DMS153 (cell line): ENCODE measurements around the gene WASF2.
"Not testable (repeated sequence)": the region's sequence is repeated elsewhere in the genome, so short reads cannot be mapped to it uniquely, and the experiment has no call there.

Experiments
- DNase-seq: peaks from one replicate; lab custom pipeline; 2025; lab: John Stamatoyannopoulos, UW

The WASF2 gene

DNA sequence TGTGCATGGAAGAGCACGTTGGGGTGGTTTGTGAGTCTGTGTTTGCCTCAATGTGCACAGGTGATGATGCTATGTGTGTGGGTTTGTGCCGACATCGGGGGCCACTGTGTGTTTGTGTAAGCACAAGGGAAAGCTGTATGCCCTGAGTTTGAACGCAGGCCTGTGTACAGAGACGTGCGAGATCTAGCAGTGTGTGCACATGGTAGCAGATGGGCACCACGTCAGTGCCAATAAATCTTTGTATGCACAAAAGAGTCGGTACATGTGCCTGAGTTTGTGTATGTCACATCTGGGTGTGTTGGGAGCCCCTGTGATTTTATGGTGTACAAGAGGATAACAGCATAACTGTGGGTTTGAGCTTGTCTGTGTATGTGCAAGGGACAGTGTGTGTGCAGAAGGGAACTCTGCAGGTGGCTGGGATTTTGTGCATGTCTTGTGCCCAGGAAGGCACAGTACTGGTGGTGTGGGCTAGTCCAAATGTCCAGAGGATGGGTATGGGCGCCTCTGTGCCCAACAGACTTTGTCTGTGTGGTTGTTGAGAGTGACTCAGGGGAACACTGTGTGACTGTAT, 32.0 kb upstream of the WASF2 start:
- no peak for DNase-seq

DNA sequence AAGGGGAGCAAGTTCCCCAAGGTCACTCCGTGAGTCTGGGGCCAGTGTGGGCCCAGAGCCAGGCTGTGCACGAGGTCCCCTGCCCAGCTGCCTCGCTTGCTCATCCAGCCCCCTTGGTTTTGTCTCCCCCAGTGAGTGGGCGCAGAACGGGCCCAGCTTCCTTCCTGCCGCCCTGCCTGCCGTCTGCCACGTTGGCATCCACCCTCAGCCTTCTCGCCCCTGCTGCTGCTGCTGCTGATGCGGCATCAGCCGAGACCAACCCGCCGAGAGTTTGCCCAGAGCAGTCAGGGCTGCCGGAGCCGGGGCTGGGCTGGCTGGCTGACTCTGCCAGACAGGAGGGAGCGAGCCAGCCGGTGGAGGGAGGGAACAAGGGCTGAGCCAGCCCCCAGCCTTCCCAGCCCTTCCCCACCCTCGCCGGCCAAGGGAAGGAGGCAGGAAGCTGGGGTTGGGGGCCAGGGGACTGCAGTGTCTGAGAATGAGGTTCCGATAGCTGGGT, 31.4 kb upstream of the WASF2 start:
- no peak for DNase-seq

DNA sequence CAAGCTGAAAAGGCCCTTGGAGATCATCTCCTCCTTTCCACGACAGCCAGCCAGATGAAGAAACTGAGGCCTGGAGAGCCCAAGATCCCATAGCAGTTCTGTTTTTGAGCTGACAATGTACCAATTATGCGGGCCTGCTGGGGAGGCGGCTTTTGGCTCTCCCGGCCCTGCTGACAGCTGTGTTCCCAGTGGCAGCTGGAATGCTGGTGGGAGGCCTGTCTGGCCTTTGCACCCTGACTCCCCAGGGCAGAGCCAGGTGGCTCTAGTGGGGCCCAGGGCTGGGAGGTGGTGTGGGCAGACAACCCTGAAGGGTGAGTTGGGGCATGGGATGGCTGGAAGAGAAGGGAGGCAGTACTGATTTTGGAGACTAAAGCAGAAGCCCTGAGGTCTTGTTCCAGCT, 30.7 kb upstream of the WASF2 start:
- no peak for DNase-seq

DNA sequence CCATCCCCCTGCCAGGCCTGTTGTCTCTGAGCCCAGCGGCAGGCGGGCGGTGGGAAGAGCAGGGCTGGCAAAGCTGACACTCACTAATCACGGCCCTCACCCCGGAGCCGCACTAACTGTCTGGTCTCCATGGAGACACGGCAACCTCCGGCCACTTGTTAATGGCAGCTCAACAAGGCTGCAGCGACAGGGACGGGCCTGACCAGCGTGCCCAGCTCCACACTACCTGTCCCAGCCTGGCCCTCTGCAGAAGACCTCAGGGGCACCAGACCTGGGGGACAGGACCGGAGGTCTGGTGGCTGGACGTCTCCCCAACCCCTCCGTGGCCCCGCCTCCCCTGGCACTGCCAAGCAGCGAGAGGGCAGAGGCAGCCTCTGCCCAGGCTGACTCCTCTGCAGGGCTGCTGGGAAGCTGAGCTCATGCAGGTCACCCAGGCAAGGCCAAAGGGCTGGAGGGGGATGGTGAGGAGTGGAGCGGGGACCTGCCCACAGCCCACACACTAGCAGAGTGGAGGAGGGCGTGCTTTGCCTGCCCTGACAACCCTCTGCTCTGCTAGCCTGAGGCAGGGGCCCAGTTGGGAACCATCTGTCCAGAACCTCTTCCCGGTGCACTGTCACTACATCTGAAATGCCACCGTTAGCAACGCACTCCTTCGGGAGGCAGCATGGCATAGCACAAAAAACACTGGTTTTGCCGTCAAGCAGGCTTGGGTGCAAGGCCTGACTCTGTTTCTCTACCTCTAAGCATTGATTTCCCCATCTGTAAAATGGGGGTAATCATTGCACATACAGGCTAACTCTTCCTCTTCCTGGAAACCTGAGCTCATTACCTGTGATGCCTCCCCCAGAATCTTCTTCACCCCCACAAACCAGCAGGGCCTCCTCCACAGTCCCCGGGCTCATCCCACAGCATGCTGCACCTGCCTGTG, 29.6 kb upstream of the WASF2 start:
- DNase-seq, result peak; percentile 51

DNA sequence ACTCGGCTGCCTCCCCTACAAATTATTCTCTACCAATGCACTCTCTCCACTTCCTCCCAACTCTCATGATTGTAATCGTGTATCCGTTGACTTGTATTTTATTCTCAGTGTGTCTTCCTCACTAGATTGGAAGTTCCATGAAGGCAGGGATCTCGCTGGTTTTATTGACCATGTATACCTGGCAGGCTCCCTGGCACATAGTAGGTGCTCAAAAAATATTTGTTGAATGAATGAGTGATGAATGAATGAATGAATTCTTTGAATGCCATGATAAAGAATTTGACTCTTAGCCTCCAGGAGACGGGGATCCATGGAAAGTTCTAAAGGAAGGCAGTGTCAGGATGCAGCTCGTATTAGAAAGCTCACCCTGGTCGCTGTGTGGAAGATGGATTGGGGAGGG, 28.8 kb upstream of the WASF2 start:
- DNase-seq, result no peak

DNA sequence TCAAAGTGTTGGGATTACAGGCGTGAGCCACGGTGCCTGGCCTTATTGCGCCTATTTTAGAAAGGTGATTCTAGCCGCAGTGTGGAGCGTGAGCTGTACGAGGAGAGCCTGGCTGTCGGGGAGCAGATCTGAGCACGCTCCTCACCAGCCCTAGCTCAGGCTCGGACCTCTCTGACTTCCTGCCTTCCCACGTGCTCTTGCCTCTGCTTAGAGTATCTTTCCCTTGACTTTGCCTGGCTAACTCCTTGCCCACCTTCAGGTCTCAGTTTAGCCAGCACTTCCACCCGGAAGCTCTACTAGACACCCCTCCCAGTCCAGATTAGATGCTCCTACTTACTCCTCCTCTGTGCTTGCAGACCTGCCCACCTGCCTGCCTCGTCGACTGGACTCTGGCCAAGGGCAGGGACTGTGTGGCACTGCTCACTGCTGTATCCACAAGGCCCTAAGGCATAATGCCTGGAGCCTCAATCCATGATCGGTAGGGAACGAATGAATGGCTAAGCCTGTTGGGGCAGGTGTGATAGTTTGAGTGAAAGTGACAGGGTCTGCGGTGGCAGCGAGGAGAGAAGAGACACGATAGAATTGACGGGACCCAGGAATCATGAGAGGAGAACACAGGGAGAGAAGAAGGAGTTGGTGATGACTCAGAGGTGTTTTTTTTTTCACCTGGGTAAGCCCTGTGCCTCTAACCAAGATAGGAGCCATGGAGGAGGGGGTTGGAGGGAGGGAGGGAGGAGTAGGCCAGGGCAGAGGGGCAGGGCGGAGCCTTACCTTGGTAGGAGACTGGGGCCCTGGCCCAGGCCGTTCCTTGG, 28.1 kb upstream of the WASF2 start:
- DNase-seq, result no peak

DNA sequence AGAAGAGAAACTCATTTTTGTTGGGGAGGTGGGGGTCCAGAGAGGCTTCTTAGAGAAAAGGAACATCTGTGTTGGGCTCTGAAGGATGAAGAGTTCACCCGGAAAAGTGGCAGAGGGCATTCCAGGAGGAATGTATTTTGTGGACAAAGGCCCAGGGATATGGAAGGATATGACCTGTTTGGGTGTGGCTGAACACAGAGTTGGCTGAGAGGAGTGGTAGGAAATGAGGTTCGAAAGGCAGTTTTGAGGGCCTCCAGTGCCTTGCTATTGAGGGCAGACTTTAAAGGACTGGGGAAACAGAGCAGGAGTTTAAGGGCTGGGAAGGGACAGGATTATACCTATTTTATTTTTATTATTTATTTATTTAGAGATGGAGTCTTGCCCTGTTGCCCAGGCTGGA, 27.3 kb upstream of the WASF2 start:
- DNase-seq, result no peak

DNA sequence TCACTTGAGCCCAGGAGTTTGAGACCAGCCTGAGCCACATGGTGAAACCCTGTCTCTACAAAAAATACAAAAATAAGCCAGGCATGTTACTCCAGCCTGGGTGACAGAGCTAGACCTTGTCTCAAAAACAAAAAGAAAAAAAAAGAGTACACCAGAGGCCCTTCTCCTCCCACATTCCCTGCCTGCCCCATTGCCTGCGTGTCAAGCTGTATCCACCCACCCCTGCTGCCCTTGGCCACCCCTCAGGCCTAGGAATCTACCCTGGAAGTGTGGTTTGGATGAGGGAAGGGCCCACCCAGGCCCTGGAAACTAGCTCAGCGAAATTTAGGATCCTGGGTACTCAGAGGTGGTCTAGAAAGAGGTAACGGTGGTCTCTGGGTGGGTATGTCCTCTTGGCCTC, 25.7 kb upstream of the WASF2 start:
- DNase-seq, result no peak

DNA sequence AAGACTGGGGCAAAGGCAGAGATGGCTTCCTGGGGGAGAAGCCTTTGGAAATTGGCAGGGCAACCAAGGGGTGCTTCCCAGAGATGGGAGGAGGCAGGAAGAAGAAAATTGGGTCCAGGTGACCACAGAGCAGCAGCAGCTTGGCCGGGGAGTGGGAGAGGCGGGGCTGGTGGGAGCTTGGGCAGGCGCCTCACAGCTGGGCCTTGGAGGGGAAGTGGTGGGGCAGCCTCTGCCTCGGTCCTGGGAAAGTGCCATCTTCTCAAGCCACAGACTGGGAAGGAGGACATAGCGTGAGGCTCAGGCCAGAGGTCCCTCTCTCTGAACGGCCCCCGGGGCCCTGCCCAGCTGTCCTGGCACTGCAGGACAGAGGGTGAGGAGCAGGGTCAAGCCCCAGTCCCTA, 24.0 kb upstream of the WASF2 start:
- no peak for DNase-seq

DNA sequence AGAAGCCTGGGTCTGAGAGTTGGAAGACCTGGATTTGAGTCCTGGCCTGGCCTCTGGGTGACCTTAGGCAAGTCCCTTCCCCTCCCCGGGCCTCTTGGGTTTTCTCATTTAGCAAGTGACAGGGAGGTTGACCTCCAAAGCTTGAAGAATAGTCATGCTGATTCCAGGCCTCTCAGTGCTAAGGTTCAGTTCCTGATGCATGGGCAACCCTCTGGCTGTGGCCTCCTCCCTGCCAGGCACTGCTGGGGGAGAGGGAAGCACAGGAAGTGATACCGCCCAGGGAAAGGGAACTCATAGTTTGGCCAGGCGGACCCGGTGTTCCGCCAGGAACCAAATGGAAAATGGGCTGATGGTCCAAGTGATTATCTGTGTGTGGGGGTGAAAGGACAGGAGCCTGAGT, 23.6 kb upstream of the WASF2 start:
- no peak for DNase-seq

DNA sequence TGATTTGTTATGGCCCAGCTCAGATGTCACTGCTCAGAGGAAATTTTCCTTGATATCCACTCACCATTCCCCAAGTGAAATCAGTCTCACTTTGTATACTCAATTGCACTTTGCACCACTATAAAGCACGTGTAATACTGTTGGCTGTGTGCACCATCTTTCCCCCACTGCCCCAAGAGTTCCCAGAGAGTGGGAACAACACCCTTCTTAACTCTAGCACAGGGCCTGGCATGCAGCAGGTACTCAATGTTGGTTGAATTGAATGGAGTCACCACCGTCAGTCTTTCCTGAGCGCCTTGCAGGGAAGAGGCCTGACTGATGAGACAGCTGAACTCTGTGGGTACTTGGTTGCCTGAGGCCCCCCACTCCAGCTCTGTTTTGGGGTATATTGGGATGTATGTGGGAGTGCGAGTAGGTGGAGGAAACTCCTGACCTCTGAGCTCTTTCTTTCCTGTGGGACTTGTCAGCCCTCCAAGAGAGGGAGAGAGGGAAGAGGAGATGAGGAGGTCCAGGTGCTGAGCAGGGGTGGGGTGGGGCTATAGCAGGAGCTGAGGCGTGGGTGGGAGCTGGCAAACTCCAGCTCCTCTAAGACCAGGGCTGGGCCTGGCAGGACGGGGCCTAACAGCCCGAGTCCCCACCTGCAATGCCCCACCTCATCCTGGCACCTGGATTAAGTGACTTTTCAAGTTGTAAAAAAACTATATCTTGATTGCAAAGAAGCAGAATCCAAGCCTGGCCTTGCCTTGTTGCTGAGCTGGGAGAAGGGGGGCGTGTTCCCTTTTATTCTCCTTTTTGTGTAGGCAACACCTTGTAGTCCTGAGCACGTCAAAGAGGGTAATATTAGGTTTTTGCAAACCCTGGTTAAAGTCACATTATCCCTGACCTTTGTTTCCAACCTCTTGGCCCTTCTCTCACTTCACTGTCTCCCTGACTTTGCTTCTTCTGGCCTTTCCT, 19.4 kb upstream of the WASF2 start:
- DNase-seq, result no peak

DNA sequence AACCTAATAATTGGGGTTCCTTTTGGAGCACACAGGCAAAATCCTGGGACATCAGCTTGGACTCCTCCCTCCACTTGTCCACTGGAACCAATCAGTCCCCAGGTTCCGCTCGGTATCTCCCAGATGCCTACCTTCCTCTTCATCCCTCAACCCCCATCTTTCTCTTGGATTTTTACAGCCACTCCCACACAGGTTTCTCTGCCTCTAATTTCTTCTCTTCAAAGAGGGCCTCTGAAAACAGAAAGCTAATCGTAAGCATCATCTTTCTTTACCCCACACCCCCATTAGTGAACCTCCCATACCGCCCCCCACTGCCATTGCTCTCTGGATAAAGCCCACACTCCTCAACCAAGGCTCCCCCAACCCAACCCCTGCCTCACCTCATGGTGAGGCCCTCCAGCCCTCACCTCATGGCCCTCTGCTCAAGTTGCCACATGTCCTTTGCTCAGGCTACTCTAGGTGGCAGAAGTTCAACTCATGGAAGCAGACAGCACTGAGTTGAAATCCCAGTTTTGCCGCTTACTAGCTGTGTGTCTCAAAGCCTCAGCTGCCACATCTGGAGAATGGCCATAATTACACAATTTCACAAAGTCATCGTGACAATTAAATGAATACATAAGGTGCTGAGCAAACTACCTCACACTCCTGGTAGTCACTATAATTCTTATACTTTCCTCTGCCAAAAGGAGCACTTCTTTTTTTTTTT, 18.1 kb upstream of the WASF2 start:
- DNase-seq, result no peak

DNA sequence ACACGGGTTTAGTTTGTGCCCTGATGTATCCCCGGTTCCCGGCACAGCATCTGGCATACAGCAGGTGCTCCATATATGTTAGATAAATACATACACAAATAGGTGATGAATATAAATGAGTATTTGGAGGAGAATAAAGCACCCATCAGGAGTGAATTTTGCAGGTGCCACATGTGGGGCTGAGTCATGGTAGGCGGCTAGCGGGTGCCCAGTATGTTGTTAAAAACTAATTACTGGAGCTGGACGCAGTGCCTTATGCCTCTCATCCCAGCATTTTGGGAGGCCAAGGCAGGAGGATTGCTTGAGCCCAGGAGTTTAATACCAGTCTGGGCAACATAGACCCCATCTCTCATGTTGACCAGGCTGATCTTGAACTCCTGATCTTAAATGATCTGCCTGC, 16.7 kb upstream of the WASF2 start:
- DNase-seq, result no peak

DNA sequence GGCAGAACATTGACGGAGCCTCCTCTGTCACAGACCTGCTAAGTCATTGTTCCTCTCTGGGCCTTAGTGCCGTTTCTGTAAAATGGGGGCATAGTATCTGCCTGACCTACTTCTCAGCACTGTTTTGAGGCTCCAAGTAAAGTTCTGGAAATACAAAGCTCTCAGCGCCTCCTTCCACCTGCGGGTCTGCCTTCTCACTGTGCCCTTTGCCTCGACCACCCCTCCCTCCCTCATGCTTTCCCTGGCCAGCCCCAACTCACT, 15.4 kb upstream of the WASF2 start:
- DNase-seq, result no peak

DNA sequence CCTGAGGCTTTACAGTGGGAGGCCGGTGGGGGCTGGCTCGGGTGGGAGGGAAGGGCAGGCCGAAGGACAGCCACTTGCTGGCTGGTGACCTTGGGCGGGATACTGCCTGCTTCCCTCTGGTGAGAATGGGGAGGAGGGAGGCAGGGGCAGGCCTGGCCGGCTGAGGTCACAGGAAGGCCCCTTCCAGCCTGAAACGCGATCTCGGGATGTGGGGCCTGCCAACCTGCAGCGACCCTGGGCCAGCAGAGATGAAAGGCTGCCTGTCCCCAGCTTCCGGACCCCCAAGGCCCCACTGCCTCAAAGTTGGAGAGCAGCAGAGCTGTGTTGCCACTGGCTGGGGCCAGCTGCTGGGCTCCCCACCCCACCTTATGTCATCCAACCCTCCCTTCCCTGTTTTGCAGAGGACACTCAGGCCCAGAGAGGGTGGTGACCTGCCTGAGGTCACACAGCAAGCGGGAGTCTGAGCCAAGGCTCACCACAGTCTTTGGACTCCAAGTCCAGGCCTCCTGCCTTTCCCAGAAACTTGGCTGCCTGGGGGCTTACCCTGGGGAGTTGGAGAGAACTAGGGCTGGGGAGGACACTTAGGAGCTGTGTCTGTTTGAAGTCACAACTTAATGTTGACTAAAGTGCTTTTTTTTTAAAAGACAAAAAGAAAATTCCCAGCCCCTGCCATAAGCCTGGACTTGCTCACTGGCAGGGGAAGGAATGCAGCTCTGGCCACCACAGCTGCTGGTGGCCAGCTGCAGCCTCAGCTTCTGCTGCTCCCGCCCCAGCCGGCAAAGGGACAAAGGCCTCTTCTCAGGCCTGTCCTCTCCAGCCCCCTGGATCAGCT, 14.8 kb upstream of the WASF2 start:
- DNase-seq, result no peak

DNA sequence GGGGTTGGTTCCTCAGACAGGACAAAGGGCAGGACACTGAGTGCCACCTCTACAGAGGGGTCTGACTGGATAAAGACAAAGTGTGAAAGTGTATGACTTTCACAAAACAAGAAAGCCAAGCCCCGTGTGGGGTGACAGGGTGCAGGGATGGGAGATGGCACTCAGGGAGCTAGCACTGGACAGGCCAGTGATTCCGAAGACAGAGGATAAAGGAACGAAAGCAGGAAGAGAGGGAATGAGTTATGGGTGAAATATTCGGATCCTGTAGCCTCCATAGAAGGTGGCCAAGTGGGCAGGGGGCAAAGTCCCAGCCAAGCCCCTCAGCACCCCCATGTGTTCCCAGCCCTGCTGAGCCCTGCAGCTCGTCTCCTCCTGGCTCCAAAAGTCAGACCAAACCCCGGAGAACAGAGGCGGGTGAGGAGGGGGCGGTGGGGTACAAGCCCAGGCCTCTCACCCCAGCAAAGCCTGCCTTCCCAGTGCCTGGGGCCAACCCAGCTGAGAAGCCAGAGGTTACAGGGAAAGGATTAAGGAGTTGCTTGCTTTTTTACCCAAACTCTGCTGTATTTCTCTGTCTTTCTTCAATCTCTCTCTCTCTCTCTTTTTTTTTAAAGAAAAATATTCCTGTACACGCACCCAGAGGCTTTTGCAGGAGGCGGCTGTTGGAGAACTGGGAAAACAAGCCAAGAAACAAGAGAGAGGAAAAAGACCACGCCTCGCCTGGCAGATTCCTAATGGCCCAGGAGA, 14.0 kb upstream of the WASF2 start:
- DNase-seq, result no peak

DNA sequence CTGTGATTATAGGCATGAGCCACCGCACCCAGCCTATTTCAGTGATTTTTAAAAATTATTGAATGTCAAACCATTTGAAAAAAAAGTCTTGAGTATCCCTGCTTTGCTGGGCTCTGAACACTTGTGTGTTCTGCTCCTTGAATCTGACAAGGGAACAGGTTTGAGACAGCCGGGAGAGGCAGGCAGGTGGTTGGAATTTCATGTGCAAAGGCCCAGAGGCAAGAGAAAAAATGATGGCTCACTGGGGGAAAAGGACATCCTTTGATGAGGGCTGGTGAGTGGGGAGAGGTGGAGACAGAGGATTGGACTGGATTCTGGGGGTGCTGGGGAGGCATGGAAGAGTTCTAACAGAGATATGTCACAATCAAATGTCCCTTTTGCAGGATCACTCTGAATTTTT, 13.1 kb upstream of the WASF2 start:
- no peak for DNase-seq

DNA sequence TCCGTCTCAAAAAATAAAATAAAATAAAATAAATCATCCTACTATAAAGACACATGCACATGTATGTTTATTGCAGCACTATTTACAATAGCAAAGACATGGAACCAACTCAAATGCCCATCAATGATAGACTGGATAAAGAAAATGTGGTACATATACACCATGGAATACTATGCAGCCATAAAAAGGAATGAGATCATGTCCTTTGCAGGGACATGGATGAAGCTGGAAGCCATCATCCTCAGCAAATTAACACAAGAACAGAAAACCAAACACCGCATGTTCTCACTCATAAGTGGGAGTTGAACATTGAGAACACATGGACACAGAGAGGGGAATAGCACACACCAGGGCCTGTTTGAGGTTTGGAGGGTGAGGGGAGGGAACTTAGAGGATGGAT, 11.2 kb upstream of the WASF2 start:
- DNase-seq, result not testable (repeated sequence)

DNA sequence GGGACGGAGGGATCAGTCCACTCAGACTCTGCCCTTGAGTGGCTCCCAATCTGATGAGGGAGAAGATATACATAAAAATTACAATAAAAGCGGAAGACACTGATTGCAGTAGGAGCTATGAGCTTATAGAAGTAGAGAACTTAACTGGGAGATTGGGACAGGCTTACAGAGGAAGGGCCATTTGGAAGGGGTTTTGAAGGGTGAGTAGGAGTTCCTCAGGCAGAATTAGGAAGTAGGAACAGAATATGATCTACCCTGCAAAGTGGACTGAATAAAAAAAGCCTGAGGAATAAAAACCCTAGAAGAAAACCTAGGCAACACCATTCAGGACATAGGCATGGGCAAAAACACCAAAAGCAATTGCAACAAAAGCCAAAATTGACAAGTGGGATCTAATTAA, 9.2 kb upstream of the WASF2 start:
- DNase-seq, result no peak
